NB4 (cell line): Measurements from ENCODE around the gene FZR1.

ENCODE experiments used
- DNase-seq: peaks from one replicate; pipeline ENCODE4 v3.0.0; 2010; ENCODE audit warnings: low read depth
- H3K4me3 ChIP-seq: one replicate; pipeline ENCODE4 v1.5.1; 2011; ENCODE audit warnings: mild to moderate bottlenecking, low read depth, low read length, moderate library complexity
- CTCF ChIP-seq: IDR thresholded peaks from one replicate; pipeline ENCODE4 v1.5.1; 2012; ENCODE audit warnings: low read depth, low read length
- MAX ChIP-seq: IDR thresholded peaks from 2 replicates; pipeline ENCODE4 v1.6.1; 2011; ENCODE audit warnings: low read depth, low read length
- MYC ChIP-seq: IDR thresholded peaks from 2 replicates; pipeline ENCODE4 v1.6.1; 2011; ENCODE audit warnings: low read depth, low read length
- POLR2A ChIP-seq: IDR thresholded peaks from 2 replicates; pipeline ENCODE4 v1.6.1; 2011; ENCODE audit warnings: mild to moderate bottlenecking; ENCODE audit not compliant: insufficient read length; ENCODE audit errors: extremely low read depth

Gene FZR1

GRCh38 chr19:3471954-3472655 lies 34.0 kb upstream of the FZR1 start:
- peak; percentile 31 for DNase-seq
- TF ChIP-seq CTCF = peak; percentile 53
- no peak for TF ChIP-seq MYC
- no peak overlapping the region for H3K4me3 ChIP-seq

GRCh38 chr19:3474010-3474409 lies 32.1 kb upstream of the FZR1 start:
- TF ChIP-seq MAX (no peak), CTCF (no peak), MYC (no peak)
- no peak for DNase-seq
- H3K4me3 ChIP-seq = no peak overlapping the region

- no peak for DNase-seq
- no peak overlapping the region for H3K4me3 ChIP-seq
- no peak for TF ChIP-seq MYC
- no peak for TF ChIP-seq MAX
- TF ChIP-seq POLR2A = no peak
- TF ChIP-seq CTCF = no peak
Observed at GRCh38 chr19:3474614-3475013, 31.5 kb upstream of the FZR1 start.

GRCh38 chr19:3475449-3475848 lies 30.7 kb upstream of the FZR1 start:
- no peak for DNase-seq
- H3K4me3 ChIP-seq = no peak overlapping the region
- no peak for TF ChIP-seq CTCF
- TF ChIP-seq MYC = no peak
- no peak for TF ChIP-seq POLR2A
- no peak for TF ChIP-seq MAX

- TF ChIP-seq POLR2A (no peak), MAX (no peak), CTCF (no peak), MYC (no peak)
- H3K4me3 ChIP-seq = no peak overlapping the region
- DNase-seq = no peak
Observed at GRCh38 chr19:3476830-3477229, 29.3 kb upstream of the FZR1 start.

GRCh38 chr19:3477506-3477905 lies 28.6 kb upstream of the FZR1 start:
- TF ChIP-seq MYC (no peak), MAX (no peak)
- no peak for DNase-seq
- H3K4me3 ChIP-seq = no peak overlapping the region
